GM12892 (cell line): ENCODE results near the gene FHAD1.

Source experiments
- POLR2A ChIP-seq: IDR thresholded peaks from 2 replicates; pipeline ENCODE4 v1.6.1; 2011; ENCODE audit warnings: low read depth, low read length, control low read depth
- TAF1 ChIP-seq: IDR thresholded peaks from 2 replicates; pipeline ENCODE4 v1.6.1; 2011; ENCODE audit warnings: low read depth, mild to moderate bottlenecking, control low read depth, low read length, borderline replicate concordance

DNA sequence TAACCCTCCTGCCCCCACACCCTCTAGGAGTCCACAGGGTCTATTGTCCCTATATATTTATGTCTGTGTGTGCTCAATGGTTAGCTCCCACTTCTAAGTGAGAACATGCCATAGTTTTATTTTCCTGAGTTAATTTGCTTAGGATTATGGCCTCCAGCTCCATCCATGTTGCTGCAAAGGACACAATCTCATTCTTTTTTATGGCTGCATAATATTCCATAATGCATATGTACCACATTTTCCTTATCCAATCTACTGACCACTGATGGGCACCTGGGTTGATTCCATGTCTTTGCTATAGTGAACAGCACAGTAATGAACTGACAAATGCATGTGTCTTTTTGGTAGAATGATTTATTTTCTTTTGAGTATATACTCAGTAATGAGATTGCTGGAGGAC lies 13.3 kb upstream of the FHAD1 start:
- no peak for TF ChIP-seq TAF1
- TF ChIP-seq POLR2A, result no peak
